HK-2 (cell line): ENCODE measurements around the gene TTPAL.

Experiments
- DNase-seq: peaks from one replicate; pipeline ENCODE4 v3.0.0-alpha.2; 2018; ENCODE audit not compliant: unreplicated experiment

Gene TTPAL, protein sequence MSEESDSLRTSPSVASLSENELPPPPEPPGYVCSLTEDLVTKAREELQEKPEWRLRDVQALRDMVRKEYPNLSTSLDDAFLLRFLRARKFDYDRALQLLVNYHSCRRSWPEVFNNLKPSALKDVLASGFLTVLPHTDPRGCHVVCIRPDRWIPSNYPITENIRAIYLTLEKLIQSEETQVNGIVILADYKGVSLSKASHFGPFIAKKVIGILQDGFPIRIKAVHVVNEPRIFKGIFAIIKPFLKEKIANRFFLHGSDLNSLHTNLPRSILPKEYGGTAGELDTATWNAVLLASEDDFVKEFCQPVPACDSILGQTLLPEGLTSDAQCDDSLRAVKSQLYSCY

DNA sequence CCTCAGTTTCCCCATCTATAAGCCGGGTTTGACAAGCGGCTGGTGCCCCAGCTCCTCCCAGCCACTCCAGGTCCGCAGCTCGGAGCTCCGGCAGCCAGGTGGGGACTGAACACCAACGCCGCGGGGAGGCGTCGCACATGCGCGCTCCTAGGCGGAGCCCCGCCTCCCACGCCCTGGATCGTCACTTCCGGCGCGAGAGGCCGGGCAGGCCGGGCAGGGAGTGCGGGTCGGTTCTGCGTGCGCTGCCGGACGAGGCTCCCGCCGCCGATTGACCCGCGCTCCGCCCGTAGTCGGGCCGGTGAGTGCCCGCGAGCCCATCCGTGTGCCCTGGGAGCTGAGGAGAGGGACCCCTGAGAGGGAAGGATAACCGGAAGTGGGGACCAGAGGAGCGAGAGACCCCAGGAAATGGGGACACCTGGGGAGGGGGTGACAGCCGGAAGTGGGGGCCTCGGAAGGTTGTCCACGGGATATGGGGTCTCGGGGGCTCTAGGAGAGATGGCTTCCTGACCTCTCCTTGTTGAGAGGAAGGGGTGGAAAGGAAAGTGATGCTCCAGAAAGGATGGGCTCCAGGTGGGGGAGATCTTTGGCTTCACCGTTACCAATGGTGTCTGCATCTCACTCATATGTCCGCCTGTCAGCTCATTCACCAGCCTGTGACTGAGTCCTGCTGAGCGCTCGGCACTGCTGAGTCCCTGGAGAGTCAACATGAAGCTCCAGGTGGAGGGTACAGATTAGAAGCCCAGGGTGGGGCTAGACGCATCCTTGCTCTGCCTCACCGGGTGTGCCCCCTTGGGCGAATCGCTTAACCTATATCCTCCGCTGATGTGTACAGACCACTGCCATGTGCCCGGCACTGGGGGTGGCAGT, at the start of gene TTPAL:
TTPAL (plus strand) TSS at position 181 of the 867 bp plus-strand sequence. CDS start 4,126 bp downstream, outside the sequence.
- DNase-seq = peak; percentile 92

DNA sequence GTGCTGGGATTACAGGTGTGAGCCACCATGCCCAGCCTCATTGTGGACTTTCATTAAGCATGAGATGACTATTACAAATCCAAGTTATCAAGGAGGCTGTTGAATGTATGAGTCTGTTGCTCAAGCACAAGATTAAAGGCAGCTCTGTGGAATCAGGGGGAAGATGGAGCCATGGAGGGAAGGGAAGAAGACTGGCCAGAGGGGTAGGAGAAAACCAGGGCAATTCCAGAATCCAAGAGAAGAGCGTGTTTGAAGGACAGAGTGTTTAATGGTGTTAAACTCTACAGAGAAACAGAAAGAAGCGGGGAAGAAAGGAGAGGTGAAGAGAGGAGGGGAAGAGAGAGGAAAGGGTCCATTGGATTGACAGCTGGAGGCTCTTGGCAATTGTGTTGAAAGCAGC, 49.8 kb upstream of the TTPAL start:
- no peak for DNase-seq

DNA sequence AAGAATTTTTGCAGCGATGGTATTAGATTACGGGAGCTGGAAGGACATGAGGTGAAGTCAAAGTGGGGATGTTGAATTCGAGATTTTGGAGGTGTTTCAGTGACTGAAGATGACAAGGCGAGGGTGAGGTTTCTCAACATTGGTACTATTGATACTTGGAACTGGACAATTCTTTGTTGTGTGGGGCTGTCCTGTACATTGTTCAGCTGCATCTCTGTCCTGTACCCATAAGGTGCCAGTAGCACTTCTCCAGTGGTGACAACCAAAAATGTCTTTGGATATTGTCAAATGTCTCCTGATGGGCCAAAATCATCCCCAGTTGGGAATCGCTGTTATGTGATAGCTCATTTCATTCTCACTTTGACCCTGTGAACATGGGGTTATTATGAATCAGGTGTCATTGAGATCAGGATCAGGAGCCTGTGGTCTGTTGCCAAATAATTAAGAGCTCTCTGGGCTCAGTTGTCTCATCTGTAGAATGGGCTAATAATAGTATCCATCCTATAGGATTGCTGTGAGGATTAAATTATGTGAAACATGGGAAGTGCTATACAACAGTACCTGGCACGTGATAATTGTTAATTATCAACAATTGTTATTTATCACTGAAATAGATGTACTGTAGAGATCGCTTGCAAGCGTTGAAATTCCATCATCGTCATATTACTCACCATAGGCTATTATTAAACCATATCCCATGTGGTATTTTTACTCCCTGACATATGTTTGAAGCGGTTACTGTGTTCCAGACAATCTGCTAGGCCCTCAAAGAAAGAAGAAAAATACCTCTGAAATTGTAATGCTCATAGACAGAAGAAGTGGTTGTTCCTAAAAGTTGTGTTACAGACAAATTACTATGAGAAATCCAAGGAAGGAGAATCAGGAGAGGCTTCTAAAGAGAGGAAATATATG, 48.5 kb upstream of the TTPAL start:
- DNase-seq = no peak

DNA sequence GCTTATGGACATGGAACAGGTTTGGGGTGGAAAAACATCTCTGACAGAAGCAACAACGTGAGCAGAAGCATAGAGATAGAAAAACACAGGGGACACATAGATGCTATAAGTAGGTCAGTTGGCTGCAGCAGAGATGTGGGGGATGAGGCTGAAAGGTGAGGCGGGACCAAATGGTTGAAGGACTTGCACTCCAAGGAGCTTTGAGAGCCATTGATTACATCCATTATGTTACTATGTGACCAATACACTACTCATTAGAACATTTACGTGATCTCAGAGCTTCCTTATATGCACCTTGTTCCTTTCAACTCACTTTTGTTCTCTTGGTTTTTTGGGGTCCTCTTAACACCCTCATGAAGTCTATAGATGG, 47.9 kb upstream of the TTPAL start:
- DNase-seq = no peak

DNA sequence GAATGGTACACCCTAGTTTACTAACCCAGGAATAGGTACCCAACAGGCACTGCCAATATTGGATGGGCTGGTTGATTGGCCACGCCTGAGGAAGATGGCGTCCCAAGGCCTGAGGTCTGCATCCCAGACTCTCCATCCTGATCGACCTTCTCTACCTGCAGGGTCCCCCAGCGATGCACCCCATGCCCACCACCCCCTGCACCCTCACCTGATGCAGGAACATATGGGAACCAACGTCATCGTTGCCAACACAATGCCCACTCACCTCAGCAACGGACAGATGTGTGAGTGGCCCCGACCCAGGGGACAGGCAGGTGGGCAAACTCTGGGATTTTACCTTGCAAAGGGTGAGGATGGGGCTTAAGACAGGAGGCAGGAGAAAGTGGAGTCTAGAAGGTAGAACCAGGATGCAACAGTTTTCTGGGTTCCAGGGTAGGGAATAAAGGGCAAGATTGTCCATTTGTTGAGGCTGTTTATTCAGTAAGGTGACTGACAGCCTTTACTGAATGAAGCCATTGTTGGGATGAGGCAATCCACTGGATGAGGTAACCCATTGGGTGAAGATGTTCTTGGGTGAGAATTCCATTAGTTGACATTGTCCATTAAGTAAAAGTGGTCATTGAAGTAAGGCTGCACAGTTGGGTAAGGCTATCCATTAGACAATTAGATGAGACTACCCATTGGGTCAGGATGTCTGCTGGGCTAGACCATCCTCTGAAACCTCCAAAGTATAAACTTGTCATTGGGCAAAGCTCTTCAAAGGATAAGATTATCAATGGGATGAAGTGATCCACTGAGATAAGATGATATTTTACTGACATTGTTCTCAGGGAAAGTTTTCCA, 47.3 kb upstream of the TTPAL start:
- DNase-seq = no peak

DNA sequence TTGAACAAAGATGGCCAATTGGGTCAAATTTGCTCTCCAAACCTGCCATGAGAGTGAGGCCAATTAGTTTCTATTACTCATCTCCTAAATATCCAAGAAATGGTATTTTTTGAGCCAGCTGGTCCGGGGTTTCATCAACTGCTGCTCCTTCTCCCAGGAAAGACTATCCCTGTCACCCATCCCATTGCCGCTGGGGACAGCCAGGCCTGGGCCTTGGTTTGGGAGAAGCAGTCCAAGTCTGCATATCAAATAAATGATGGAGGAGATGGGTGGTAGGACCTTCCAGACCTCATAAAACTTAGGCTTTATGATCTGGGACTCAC, 46.7 kb upstream of the TTPAL start:
- no peak for DNase-seq

DNA sequence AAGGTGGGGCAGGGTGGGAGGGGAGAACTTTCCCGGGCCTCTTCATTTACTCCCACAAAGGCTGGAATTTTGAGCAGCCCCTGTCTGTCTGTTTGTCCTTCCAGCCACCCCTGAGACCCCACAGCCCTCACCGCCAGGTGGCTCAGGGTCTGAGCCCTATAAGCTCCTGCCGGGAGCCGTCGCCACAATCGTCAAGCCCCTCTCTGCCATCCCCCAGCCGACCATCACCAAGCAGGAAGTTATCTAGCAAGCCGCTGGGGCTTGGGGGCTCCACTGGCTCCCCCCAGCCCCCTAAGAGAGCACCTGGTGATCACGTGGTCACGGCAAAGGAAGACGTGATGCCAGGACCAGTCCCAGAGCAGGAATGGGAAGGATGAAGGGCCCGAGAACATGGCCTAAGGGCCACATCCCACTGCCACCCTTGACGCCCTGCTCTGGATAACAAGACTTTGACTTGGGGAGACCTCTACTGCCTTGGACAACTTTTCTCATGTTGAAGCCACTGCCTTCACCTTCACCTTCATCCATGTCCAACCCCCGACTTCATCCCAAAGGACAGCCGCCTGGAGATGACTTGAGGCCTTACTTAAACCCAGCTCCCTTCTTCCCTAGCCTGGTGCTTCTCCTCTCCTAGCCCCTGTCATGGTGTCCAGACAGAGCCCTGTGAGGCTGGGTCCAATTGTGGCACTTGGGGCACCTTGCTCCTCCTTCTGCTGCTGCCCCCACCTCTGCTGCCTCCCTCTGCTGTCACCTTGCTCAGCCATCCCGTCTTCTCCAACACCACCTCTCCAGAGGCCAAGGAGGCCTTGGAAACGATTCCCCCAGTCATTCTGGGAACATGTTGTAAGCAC, 46.0 kb upstream of the TTPAL start:
- DNase-seq = no peak

DNA sequence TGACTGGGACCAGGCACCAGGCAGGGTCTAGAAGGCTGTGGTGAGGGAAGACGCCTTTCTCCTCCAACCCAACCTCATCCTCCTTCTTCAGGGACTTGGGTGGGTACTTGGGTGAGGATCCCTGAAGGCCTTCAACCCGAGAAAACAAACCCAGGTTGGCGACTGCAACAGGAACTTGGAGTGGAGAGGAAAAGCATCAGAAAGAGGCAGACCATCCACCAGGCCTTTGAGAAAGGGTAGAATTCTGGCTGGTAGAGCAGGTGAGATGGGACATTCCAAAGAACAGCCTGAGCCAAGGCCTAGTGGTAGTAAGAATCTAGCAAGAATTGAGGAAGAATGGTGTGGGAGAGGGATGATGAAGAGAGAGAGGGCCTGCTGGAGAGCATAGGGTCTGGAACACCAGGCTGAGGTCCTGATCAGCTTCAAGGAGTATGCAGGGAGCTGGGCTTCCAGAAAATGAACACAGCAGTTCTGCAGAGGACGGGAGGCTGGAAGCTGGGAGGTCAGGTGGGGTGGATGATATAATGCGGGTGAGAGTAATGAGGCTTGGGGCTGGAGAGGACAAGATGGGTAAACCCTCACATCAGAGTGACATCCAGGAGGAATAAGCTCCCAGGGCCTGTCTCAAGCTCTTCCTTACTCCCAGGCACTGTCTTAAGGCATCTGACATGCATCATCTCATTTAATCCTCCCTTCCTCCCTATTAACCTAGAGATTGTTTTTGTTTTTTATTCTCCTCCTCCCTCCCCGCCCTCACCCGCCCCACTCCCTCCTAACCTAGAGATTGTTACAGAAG, 45.2 kb upstream of the TTPAL start:
- DNase-seq = no peak

DNA sequence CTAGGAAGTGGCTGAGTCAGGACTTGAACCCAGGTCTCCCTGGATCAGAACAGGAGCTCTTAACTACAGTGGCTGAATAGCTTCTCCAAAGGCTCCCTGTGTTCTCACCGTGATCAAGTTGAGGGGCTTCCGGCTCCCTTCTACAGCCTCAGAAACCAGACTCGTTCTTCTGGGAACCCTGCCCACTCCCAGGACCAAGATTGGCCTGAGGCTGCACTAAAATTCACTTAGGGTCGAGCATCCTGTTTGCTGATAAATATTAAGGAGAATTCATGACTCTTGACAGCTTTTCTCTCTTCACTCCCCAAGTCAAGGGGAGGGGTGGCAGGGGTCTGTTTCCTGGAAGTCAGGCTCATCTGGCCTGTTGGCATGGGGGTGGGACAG, 44.6 kb upstream of the TTPAL start:
- no peak for DNase-seq

DNA sequence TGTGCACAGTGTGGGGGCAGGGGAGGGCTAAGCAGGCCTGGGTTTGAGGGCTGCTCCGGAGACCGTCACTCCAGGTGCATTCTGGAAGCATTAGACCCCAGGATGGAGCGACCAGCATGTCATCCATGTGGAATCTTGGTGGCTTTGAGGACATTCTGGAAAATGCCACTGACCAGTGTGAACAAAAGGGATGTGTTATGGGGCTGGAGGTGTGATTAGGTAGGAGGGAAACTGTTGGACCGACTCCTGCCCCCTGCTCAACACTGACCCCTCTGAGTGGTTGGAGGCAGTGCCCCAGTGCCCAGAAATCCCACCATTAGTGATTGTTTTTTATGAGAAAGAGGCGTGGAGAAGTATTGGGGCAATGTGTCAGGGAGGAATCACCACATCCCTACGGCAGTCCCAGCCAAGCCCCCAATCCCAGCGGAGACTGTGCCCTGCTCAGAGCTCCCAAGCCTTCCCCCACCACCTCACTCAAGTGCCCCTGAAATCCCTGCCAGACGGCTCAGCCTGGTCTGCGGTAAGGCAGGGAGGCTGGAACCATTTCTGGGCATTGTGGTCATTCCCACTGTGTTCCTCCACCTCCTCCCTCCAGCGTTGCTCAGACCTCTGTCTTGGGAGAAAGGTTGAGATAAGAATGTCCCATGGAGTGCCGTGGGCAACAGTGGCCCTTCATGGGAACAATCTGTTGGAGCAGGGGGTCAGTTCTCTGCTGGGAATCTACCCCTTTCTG, 44.0 kb upstream of the TTPAL start:
- no peak for DNase-seq

DNA sequence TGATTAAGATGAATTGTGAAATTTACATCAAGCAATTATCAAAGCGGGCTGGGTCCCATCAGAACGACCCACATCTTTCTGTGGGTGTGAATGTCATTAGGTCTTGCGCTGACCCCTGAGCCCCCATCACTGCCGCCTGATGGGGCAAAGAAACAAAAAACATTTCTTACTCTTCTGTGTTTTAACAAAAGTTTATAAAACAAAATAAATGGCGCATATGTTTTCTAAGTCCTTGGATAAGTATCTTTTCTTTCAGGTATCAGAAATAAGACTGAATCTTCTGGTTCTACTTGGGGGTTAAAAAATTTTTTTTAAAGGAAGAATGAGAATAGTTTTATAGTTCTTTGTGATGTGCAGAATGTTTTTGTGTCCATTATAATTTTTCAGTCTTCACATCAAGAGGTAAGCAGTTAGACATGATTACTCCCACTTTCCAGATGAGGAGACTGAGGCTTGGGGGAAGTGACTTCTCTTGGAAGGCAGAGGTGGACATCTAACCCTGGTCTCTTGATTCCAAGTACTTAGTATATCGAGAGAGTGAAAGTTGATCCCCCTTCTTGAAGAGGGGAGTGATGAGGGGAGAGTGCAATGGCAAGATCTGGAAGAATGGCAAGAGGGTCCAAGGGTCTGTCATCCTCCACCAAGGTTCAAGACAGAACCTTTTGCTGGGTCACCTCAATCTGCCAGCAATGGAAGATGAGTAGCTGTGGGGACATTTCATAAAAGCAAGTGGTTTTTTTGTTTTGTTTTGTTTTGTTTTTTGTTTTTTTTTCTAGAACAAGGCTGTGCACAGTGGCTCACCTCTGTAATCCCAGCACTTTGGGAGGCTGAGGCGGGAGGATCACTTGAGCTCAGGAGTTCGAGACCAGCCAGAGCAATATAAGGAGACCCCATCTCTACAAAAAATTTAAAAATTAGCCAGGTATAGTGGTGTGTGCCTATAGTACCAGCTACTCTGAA, 42.8 kb upstream of the TTPAL start:
- DNase-seq = no peak

DNA sequence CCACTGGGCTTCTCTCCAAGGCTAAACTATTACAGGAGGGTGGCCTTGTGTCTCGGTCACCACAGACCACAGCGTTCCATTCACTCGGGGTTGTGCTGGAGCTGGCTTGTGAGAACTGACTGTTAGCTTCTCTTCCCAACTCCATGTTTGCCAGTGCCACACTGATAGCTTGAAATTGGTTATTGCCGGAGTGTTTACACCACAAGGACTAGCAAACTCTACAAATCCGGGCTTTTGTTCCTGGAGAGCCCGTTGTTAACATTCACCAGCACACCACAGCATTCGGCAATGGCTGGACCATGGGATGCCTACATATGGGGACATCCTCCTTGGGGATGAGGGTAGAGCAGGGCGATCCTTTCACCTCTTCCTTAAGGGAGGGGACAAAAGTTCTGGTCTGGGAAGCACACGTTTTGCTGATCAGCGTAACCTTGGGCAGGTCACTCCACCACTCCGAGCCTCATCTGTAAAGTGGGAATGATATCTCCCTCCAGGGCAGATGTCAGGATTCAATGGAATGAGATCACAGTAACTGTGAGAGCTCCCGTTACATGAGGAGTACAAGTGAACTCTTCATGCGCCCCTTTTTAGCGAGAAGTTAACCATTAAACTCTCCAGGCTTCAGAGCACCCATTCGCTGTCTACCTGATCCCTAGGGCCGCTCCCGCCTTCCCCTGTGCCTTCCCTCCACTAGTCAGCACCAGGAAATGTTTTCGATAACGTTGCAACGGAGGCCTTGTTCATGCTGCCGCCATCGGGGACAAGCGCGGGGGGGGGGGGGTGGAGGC, 41.7 kb upstream of the TTPAL start:
- no peak for DNase-seq

DNA sequence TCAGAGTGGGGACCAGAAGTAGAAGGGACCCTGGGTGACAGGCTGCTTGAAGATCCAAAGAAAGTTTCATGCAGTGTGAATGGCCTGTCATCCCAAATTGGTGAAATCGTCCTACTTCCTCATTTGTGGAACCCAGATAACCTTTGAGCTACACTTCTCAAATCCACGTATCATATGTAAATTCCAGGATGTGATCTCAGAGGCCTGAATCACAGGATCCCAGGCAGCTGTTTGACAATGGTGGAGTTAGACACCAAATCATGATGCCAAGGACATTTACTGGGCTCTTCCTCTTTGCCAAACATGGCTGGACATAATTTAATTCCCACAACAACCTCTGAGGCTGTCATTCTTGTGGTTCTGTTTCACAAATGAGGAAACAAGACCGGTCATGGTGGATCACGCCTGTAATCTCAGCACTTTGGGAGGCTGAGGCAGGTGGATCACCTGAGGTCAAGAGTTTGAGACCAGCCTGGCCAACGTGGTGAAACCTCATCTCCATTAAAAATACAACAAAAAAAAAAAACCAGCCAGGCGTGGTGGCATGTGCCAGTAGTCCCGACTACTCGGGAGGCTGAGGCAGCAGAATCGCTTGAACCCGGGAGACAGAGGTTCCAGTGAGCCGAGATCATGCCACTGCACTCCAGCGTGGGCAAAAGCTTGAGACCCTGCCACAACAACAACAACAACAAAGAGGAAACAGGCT, 39.9 kb upstream of the TTPAL start:
- DNase-seq = no peak

DNA sequence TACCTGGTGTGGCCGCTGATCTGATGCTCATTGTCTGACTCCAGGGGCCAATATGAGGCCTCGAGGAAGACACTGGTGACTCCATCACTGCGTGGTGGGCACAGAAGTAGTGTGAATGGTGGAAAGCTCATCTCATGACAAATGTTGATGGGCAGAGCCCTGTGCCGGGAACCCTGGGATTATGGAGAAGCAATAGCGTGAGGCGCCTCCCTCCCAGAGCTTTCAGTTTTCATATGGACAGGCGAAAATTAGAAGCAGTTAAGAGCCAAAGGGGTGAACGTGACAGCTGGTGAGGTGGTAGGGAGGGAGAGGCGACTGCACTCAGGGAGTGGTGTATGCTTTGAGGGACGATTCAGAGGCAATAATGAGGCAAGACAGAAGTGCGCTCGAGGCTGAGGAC, 39.3 kb upstream of the TTPAL start:
- DNase-seq = no peak

DNA sequence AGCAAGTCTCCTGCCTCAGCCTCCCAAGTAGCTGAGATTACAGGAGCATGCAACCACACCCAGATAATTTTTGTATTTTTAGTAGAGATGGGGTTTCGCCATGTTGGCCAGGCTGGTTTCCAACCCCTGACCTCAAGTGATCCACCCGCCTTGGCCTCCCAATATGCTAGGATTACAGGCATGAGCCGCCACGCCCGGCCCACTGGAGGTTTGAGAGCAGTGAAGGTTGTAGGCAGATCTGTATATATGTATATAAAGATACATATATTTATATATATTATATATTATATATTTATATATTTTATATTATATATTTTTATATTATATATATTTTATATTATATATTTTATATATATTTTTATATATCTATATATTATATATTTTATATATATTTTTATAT, 38.2 kb upstream of the TTPAL start:
- no peak for DNase-seq

DNA sequence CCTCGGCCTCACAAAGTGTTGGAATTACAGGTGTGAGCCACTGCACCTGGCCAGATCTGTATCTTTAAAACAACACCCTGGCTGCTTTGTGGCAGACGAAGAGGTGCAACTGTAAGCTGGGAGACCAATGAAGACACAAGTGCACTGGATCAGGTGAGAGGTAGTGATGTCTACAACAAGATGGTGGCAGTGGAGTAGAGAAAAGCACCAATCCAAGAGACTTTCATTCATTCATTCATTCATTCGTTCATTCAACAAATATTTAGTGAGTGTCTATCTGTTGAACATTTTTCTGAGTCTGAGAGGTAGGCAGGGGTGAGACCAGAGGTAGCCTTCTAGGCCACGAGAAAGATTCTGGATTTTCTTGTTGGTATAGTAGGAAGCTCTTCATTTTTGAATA, 36.9 kb upstream of the TTPAL start:
- no peak for DNase-seq
